ENCODE results near the gene EVC2.

- no peak for TF ChIP-seq CTCF (conservative IDR thresholded peaks at IDR 0.05 in 1 of 2, IDR thresholded peaks at IDR 0.05 in 1 of 2; ENCODE audit: low read depth in 1 of 2, low read length in 2 of 2)
- TF ChIP-seq EZH2 (IDR thresholded peaks at IDR 0.05; ENCODE audit: low read length, missing control alignments) = no peak
Measured at GRCh38 chr4:5755161-5755560, 46.8 kb upstream of the EVC2 start.
